ENCODE results near the gene HDAC4. TPM values are rescaled to one million over a fixed set of nuclear protein-coding genes. Genes with fewer than 3 reads are reported as not detected.

HDAC4 gene
- total and polyA plus RNA-seq, 2 donors (not counting 1 experiment from before 2014, with no cell fraction given), result 13.5 to 46.0 TPM

- Histone ChIP-seq H3K4me3 (ENCODE audit: control extremely low read depth in 1 of 5, extremely low read depth in 1 of 5, insufficient read depth in 1 of 5, low read depth in 2 of 5, low read length in 4 of 5) (no peak overlapping the region), H3K4me1 (ENCODE audit: control insufficient read depth in 2 of 2, insufficient read depth in 2 of 2, low read length in 2 of 2) (peaks cover 20 to 27% of the 10 kb centered on the region in 2 donors), H3K79me2 (ENCODE audit: control insufficient read depth, insufficient read depth, low read length) (peaks cover 7% of the 10 kb centered on the region), H3K9ac (ENCODE audit: low read length) (no peak overlapping the region), H3K9me3 (ENCODE audit: control extremely low read depth in 1 of 3, control insufficient read depth in 2 of 3, insufficient read depth in 1 of 3, low read length in 2 of 3) (peaks cover 0 to 4% (median 3%) of the 10 kb centered on the region in 3 donors), H3K4me2 (replicated peaks; ENCODE audit: low read depth, low read length, poor library complexity, severe bottlenecking) (no peak overlapping the region), H3K27ac (ENCODE audit: low read length in 2 of 2) (no peak overlapping the region), H2AFZ (ENCODE audit: insufficient read depth, low read depth, low read length, poor library complexity, severe bottlenecking) (no peak overlapping the region), H3K27me3 (replicated peaks in 1 of 4; ENCODE audit: control extremely low read depth in 1 of 4, control insufficient read depth in 3 of 4, insufficient read depth in 4 of 4, low read length in 3 of 4) (no peaks in the 10 kb centered on the region), H3K36me3 (replicated peaks in 1 of 2; ENCODE audit: control extremely low read depth in 1 of 2, control insufficient read depth in 1 of 2, extremely low read depth in 1 of 2, insufficient read depth in 2 of 2, low read length in 1 of 2) (no peaks in the 10 kb centered on the region), H4K20me1 (ENCODE audit: control insufficient read depth, insufficient read depth, low read length, poor library complexity, severe bottlenecking) (no peaks in the 10 kb centered on the region)
- Mint-ChIP-seq H3K27ac (no peak overlapping the region), H3K27me3 (no peaks in the 10 kb centered on the region), H3K9me3 (ENCODE audit: insufficient read depth) (peaks cover 2% of the 10 kb centered on the region), H3K4me1 (peaks cover 34% of the 10 kb centered on the region), H3K4me3 (no peak overlapping the region)
- ATAC-seq (ENCODE audit: low read depth), result no peak
- WGBS (ENCODE audit: insufficient coverage), result 90% methylated on average over 14 of the region's 14 CpGs
- TF ChIP-seq EZH2 (IDR thresholded peaks at IDR 0.05; ENCODE audit: borderline replicate concordance, insufficient read depth, low read depth, low read length, poor library complexity, severe bottlenecking), result no peak
- TF ChIP-seq, protein P1, sequence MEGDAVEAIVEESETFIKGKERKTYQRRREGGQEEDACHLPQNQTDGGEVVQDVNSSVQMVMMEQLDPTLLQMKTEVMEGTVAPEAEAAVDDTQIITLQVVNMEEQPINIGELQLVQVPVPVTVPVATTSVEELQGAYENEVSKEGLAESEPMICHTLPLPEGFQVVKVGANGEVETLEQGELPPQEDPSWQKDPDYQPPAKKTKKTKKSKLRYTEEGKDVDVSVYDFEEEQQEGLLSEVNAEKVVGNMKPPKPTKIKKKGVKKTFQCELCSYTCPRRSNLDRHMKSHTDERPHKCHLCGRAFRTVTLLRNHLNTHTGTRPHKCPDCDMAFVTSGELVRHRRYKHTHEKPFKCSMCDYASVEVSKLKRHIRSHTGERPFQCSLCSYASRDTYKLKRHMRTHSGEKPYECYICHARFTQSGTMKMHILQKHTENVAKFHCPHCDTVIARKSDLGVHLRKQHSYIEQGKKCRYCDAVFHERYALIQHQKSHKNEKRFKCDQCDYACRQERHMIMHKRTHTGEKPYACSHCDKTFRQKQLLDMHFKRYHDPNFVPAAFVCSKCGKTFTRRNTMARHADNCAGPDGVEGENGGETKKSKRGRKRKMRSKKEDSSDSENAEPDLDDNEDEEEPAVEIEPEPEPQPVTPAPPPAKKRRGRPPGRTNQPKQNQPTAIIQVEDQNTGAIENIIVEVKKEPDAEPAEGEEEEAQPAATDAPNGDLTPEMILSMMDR (IDR thresholded peaks at IDR 0.05), result no peak
- ChIA-PET POLR2A (no interaction called here), CTCF (no interaction called here)
- no peak for DNase-seq
- intact Hi-C loops (cut with micrococcal nuclease), result no loop called here
Measured at GRCh38 chr2:239324456-239324855, 76.4 kb downstream of the HDAC4 start.

GRCh38 chr2:239323447-239323846 is 77.4 kb downstream of the HDAC4 start:
- peaks cover 40% of the 10 kb centered on the region for H3K4me1 Mint-ChIP-seq
- Histone ChIP-seq H3K27me3 (replicated peaks in 1 of 4; ENCODE audit: control extremely low read depth in 1 of 4, control insufficient read depth in 3 of 4, insufficient read depth in 4 of 4, low read length in 3 of 4) (no peaks in the 10 kb centered on the region), H3K4me3 (ENCODE audit: control extremely low read depth in 1 of 5, extremely low read depth in 1 of 5, insufficient read depth in 1 of 5, low read depth in 2 of 5, low read length in 4 of 5) (no peak overlapping the region), H3K9me3 (ENCODE audit: control extremely low read depth in 1 of 3, control insufficient read depth in 2 of 3, insufficient read depth in 1 of 3, low read length in 2 of 3) (peaks cover 0 to 4% (median 3%) of the 10 kb centered on the region in 3 donors), H3K4me1 (ENCODE audit: control insufficient read depth in 2 of 2, insufficient read depth in 2 of 2, low read length in 2 of 2) (peaks cover 20 to 27% of the 10 kb centered on the region in 2 donors), H2AFZ (ENCODE audit: insufficient read depth, low read depth, low read length, poor library complexity, severe bottlenecking) (no peak overlapping the region), H4K20me1 (ENCODE audit: control insufficient read depth, insufficient read depth, low read length, poor library complexity, severe bottlenecking) (no peaks in the 10 kb centered on the region), H3K27ac (ENCODE audit: low read length in 2 of 2) (no peak overlapping the region), H3K4me2 (replicated peaks; ENCODE audit: low read depth, low read length, poor library complexity, severe bottlenecking) (no peak overlapping the region), H3K79me2 (ENCODE audit: control insufficient read depth, insufficient read depth, low read length) (peaks cover 8% of the 10 kb centered on the region), H3K9ac (ENCODE audit: low read length) (no peak overlapping the region), H3K36me3 (replicated peaks in 1 of 2; ENCODE audit: control extremely low read depth in 1 of 2, control insufficient read depth in 1 of 2, extremely low read depth in 1 of 2, insufficient read depth in 2 of 2, low read length in 1 of 2) (no peaks in the 10 kb centered on the region)
- TF ChIP-seq EZH2 (IDR thresholded peaks at IDR 0.05; ENCODE audit: borderline replicate concordance, insufficient read depth, low read depth, low read length, poor library complexity, severe bottlenecking), result no peak
- TF ChIP-seq, protein P1 (IDR thresholded peaks at IDR 0.05), result no peak
- ATAC-seq (ENCODE audit: low read depth) (no peak), DNase-seq (no peak)
- H3K27ac Mint-ChIP-seq, result no peak overlapping the region
- peaks cover 2% of the 10 kb centered on the region for H3K9me3 Mint-ChIP-seq (ENCODE audit: insufficient read depth)
- H3K4me3 Mint-ChIP-seq, result no peak overlapping the region
- H3K27me3 Mint-ChIP-seq, result no peaks in the 10 kb centered on the region
- POLR2A ChIA-PET, result no interaction called here
- 99% methylated on average over 9 of the region's 14 CpGs for WGBS (ENCODE audit: insufficient coverage)
- CTCF ChIA-PET, result no interaction called here
- intact Hi-C loops (cut with micrococcal nuclease), result no loop called here
